Common myeloid progenitor, CD34-positive (primary cell): Measurements from ENCODE around the gene OS9.

Experiments
- CTCF ChIA-PET: fragments of 350-600 bp; sonication (Branson Sonifier 250); formaldehyde crosslinking; loops from one replicate; lab custom pipeline; 2021; ENCODE audit warnings: antibody characterized with exemption; lab: Charles Lee
- POLR2A ChIA-PET: fragments of 350-600 bp; sonication (Branson Sonifier 250); formaldehyde crosslinking; loops from one replicate; lab custom pipeline; 2021; ENCODE audit warnings: antibody characterized with exemption; lab: Charles Lee
- DNase-seq, 3 donors: peaks; one replicate each; pipeline versions ENCODE4 v3.0.0 to v3.0.0-alpha.2; 2013
- H3K27ac ChIP-seq, 2 experiments: 1 replicate in 1 of 2; 2 replicates in 1 of 2; pipeline ENCODE4 v1.7.0; 2013; ENCODE audit warnings: inconsistent platforms in 2 of 2, low read length in 2 of 2, mild to moderate bottlenecking in 2 of 2, low read depth in 1 of 2, moderate library complexity in 1 of 2; ENCODE audit not compliant: severe bottlenecking in 2 of 2, insufficient read depth in 1 of 2, poor library complexity in 1 of 2
- H3K27me3 ChIP-seq, 5 experiments: replicated peaks in 2 of 5; 1 replicate in 3 of 5; 2 replicates in 2 of 5; pipeline versions ENCODE4 v1.6.1 to v1.7.0; 2013; ENCODE audit warnings: low read length in 4 of 5, mild to moderate bottlenecking in 2 of 5, moderate library complexity in 2 of 5, inconsistent platforms in 1 of 5; ENCODE audit not compliant: insufficient read depth in 5 of 5, control insufficient read depth in 4 of 5
- H3K36me3 ChIP-seq, 4 experiments: 1 replicate in 2 of 4; 2 replicates in 2 of 4; pipeline versions ENCODE4 v1.6.1 to v1.7.0; 2013; ENCODE audit warnings: low read length in 3 of 4, control low read depth in 1 of 4, mild to moderate bottlenecking in 1 of 4; ENCODE audit not compliant: control insufficient read depth in 4 of 4, insufficient read depth in 4 of 4
- H3K4me1 ChIP-seq, 4 experiments: 1 replicate in 3 of 4; 2 replicates in 1 of 4; pipeline versions ENCODE4 v1.6.1 to v1.7.1; 2013; ENCODE audit warnings: low read length in 3 of 4, mild to moderate bottlenecking in 3 of 4, control low read depth in 1 of 4, inconsistent platforms in 1 of 4, moderate library complexity in 1 of 4; ENCODE audit not compliant: control insufficient read depth in 4 of 4, insufficient read depth in 4 of 4; ENCODE audit errors: control extremely low read depth in 1 of 4
- H3K4me3 ChIP-seq, 7 experiments: 1 replicate in 4 of 7; 2 replicates in 3 of 7; pipeline versions ENCODE4 v1.5.1 to v1.7.0; 2013; ENCODE audit warnings: mild to moderate bottlenecking in 7 of 7, low read length in 6 of 7, moderate library complexity in 6 of 7, inconsistent platforms in 2 of 7, low read depth in 2 of 7, control low read depth in 1 of 7; ENCODE audit not compliant: insufficient read depth in 4 of 7, control insufficient read depth in 1 of 7; ENCODE audit errors: extremely low read depth in 1 of 7
- H3K9me3 ChIP-seq, 5 experiments: 1 replicate in 4 of 5; 2 replicates in 1 of 5; pipeline versions ENCODE4 v1.6.1 to v1.7.1; 2013; ENCODE audit warnings: low read length in 4 of 5, mild to moderate bottlenecking in 2 of 5, inconsistent platforms in 1 of 5, low read depth in 1 of 5, moderate library complexity in 1 of 5; ENCODE audit not compliant: control insufficient read depth in 4 of 5, insufficient read depth in 2 of 5; ENCODE audit errors: control extremely low read depth in 1 of 5
- WGBS: methylation state at CpG from one replicate; pipeline ENCODE4 v1.1.5; 2013; ENCODE audit not compliant: insufficient coverage; 5-methylcytosine and 5-hydroxymethylcytosine counted together

The OS9 gene

GRCh38 chr12:57751432-57751787 lies 57.5 kb downstream of the OS9 start:
- peaks cover 16 to 47% (median 42%) of the 10 kb centered on the region in 4 experiments for H3K4me1 ChIP-seq
- POLR2A ChIA-PET: interaction anchor here (1.2 kb wide), 1 partner anchor 10 kb away, joined by 5 read pairs; no protein-coding TSS in a partner anchor
- peaks cover 0 to 4% (median 0%) of the 10 kb centered on the region in 5 experiments for H3K27me3 ChIP-seq
- H3K4me3 ChIP-seq: peak overlapping the region; percentile 46 to 92 (median 83)
- H3K27ac ChIP-seq: peak overlapping the region; percentile 72 to 92
- WGBS: 15% methylated on average over 8 of the region's 8 CpGs
- DNase-seq: no peak
- no peaks in the 10 kb centered on the region for H3K9me3 ChIP-seq
- H3K36me3 ChIP-seq: peaks cover 2 to 44% (median 31%) of the 10 kb centered on the region in 4 experiments
- CTCF ChIA-PET: interaction anchor here (0.8 to 1.3 kb wide), 2 partner anchors 12 to 131 kb away, joined by 3 read pairs; no protein-coding TSS in a partner anchor

GRCh38 chr12:57751788-57752667 lies 58.1 kb downstream of the OS9 start, which contains the start of gene CDK4:
Gene CDK4 (minus strand): TSS chr12:57752310. CDS start chr12:57751717, 593 bp downstream.
- peak; percentile 100 for DNase-seq
- Histone ChIP-seq H3K4me1 (peaks cover 18 to 52% (median 48%) of the 10 kb centered on the region in 4 experiments), H3K27ac (peak within 1 kb of the TSS; percentile 72 to 92), H3K9me3 (no peaks in the 10 kb centered on the region), H3K27me3 (peaks cover 0 to 4% (median 0%) of the 10 kb centered on the region in 5 experiments), H3K4me3 (peak within 1 kb of the TSS; percentile 46 to 92 (median 83)), H3K36me3 (peaks cover 2 to 37% (median 26%) of the 10 kb centered on the region in 4 experiments)
- ChIA-PET CTCF (interaction anchor here (0.8 to 0.9 kb wide), 2 partner anchors 16 to 131 kb away, joined by 3 read pairs; no protein-coding TSS in a partner anchor), POLR2A (interaction anchor here (0.6 to 1.2 kb wide), 4 partner anchors 10 to 154 kb away, joined by 3 to 6 read pairs (median 4); partner anchors contain the start of genes EEF1AKMT3 and METTL1)
- 0% methylated on average over 42 of the region's 58 CpGs for WGBS

GRCh38 chr12:57752668-57753000 lies 58.7 kb downstream of the OS9 start:
- H3K36me3 ChIP-seq: peaks cover 2 to 33% (median 21%) of the 10 kb centered on the region in 4 experiments
- peak overlapping the region; percentile 52 to 81 for H3K27ac ChIP-seq
- WGBS: no CpG with 5 or more reads among the region's 5 CpGs
- DNase-seq: no peak
- ChIA-PET POLR2A (interaction anchor here (1.2 kb wide), 1 partner anchor 11 kb away, joined by 5 read pairs; no protein-coding TSS in a partner anchor), CTCF (interaction anchor here (0.9 kb wide), 1 partner anchor 15 kb away, joined by 3 read pairs; no protein-coding TSS in a partner anchor)
- peak overlapping the region in 5 of 7 experiments; percentile 26 to 73 (median 35) for H3K4me3 ChIP-seq
- H3K4me1 ChIP-seq: peaks cover 18 to 53% (median 48%) of the 10 kb centered on the region in 4 experiments
- no peaks in the 10 kb centered on the region for H3K9me3 ChIP-seq
- peaks cover 0 to 4% (median 0%) of the 10 kb centered on the region in 5 experiments for H3K27me3 ChIP-seq

- CTCF ChIA-PET: interaction anchor here (1.2 kb wide), 1 partner anchor 9 kb away, joined by 3 read pairs; the partner anchor contains the start of gene TSPAN31
- Histone ChIP-seq H3K4me3 (peak overlapping the region in 4 of 7 experiments; percentile 63 to 84 (median 82)), H3K27me3 (peaks cover 0 to 4% (median 0%) of the 10 kb centered on the region in 5 experiments), H3K9me3 (no peaks in the 10 kb centered on the region), H3K36me3 (peaks cover 2 to 29% (median 23%) of the 10 kb centered on the region in 4 experiments), H3K4me1 (peaks cover 18 to 53% (median 48%) of the 10 kb centered on the region in 4 experiments), H3K27ac (peak overlapping the region in 1 of 2 experiments; percentile 81)
- POLR2A ChIA-PET: interaction anchor here (1.9 kb wide), 1 partner anchor 18 kb away, joined by 6 read pairs; the partner anchor contains the start of genes EEF1AKMT3 and METTL1
- 82% methylated on average over 1 of the region's 1 CpG for WGBS
- DNase-seq: no peak
These were observed 59.9 kb downstream of the OS9 start for GRCh38 chr12:57753756-57754337.

- H3K27ac ChIP-seq: peak within 1 kb of the TSS in 1 of 2 experiments; percentile 49
- peak within 1 kb of the TSS; percentile 59 to 84 (median 74) for H3K4me3 ChIP-seq
- peaks cover 0 to 4% (median 0%) of the 10 kb centered on the region in 5 experiments for H3K27me3 ChIP-seq
- H3K36me3 ChIP-seq: peaks cover 2 to 26% (median 17%) of the 10 kb centered on the region in 4 experiments
- 0% methylated on average over 16 of the region's 41 CpGs for WGBS
- H3K9me3 ChIP-seq: no peaks in the 10 kb centered on the region
- peak; percentile 61 to 77 (median 70) for DNase-seq
- peaks cover 18 to 53% (median 48%) of the 10 kb centered on the region in 4 experiments for H3K4me1 ChIP-seq
- POLR2A ChIA-PET: interaction anchor here (1.9 kb wide), 1 partner anchor 18 kb away, joined by 6 read pairs; the partner anchor contains the start of genes EEF1AKMT3 and METTL1
- CTCF ChIA-PET: interaction anchor here (1.2 to 3.0 kb wide), 2 partner anchors 10 to 12 kb away, joined by 3 to 43 read pairs; partner anchors contain the start of genes CYP27B1 and TSPAN31
These were observed 60.7 kb downstream of the OS9 start, which contains the start of gene MARCHF9 for GRCh38 chr12:57754411-57755193. Gene MARCHF9 (plus strand): TSS chr12:57755103. CDS start chr12:57755529, 426 bp downstream.

GRCh38 chr12:57755194-57755453 lies 61.2 kb downstream of the OS9 start:
- ChIA-PET CTCF (interaction anchor here (3.0 kb wide), 1 partner anchor 11 kb away, joined by 43 read pairs; the partner anchor contains the start of gene CYP27B1), POLR2A (interaction anchor here (1.9 kb wide), 1 partner anchor 17 kb away, joined by 6 read pairs; the partner anchor contains the start of genes EEF1AKMT3 and METTL1)
- Histone ChIP-seq H3K4me3 (peak overlapping the region; percentile 43 to 84 (median 68)), H3K27me3 (peaks cover 0 to 4% (median 0%) of the 10 kb centered on the region in 5 experiments), H3K9me3 (no peaks in the 10 kb centered on the region), H3K4me1 (peaks cover 18 to 53% (median 48%) of the 10 kb centered on the region in 4 experiments), H3K36me3 (peaks cover 2 to 22% (median 16%) of the 10 kb centered on the region in 4 experiments), H3K27ac (no peak overlapping the region)
- no peak for DNase-seq
- 0% methylated on average over 6 of the region's 34 CpGs for whole genome bisulfite sequencing
